Stimulated activated naive CD8-positive, alpha-beta T cell treated with anti-CD3 and anti-CD28 coated beads, Interleukin-15, amount 100 ng/mL, for 72 hours (primary cell): ENCODE results near the gene OR2A14.
"Not testable (repeated sequence)": the region's sequence is repeated elsewhere in the genome, so short reads cannot be mapped to it uniquely, and the experiment has no call there.

Experiments used
- ATAC-seq: fragments of 150-1000 bp; cut with Tn5 transposase; 2 replicates; pipeline ENCODE4 v1.10.0; 2021; ENCODE audit warnings: mild to moderate bottlenecking, moderate library complexity
- DNase-seq, 2 donors: peaks; one replicate each; pipeline ENCODE4 v3.0.0; 2021 to 2022
- H3K27ac Mint-ChIP-seq, 2 donors: one replicate each; pipeline ENCODE4 v1.8.0; 2022; ENCODE audit warnings: mild to moderate bottlenecking in 2 of 2, mixed read lengths in 2 of 2, moderate library complexity in 2 of 2
- H3K27me3 Mint-ChIP-seq: one replicate; pipeline ENCODE4 v1.8.0; 2022; ENCODE audit warnings: mixed read lengths
- H3K4me1 Mint-ChIP-seq: one replicate; pipeline ENCODE4 v1.8.0; 2022; ENCODE audit warnings: mild to moderate bottlenecking, mixed read lengths
- H3K4me3 Mint-ChIP-seq, 2 donors: one replicate each; pipeline ENCODE4 v1.8.0; 2022; ENCODE audit warnings: mild to moderate bottlenecking in 2 of 2, mixed read lengths in 2 of 2, moderate library complexity in 1 of 2
- H3K9me3 Mint-ChIP-seq, 2 donors: one replicate each; pipeline ENCODE4 v1.8.0; 2022; ENCODE audit warnings: mixed read lengths in 2 of 2

Gene OR2A14

GRCh38 chr7:144122876-144123275, at the start of gene OR2A14:
Gene OR2A14, plus strand, starts transcription at chr7:144123176. Its CDS starts 5,937 bp downstream, at chr7:144129113.
- no peak within 1 kb of the TSS for H3K4me3 Mint-ChIP-seq
- peaks cover 11% of the 10 kb centered on the region for H3K4me1 Mint-ChIP-seq
- no peak within 1 kb of the TSS for H3K27ac Mint-ChIP-seq
- ATAC-seq = no peak
- H3K27me3 Mint-ChIP-seq = no peaks in the 10 kb centered on the region
- no peak for DNase-seq
- no peaks in the 10 kb centered on the region for H3K9me3 Mint-ChIP-seq

- DNase-seq = no peak
Observed at GRCh38 chr7:144074374-144074773, 48.6 kb upstream of the OR2A14 start.

GRCh38 chr7:144085978-144086377, 37.0 kb upstream of the OR2A14 start, which contains the start of gene OR2A12:
Gene OR2A12, plus strand, starts transcription at chr7:144086278. Its CDS starts 8,830 bp downstream, at chr7:144095108.
- Mint-ChIP-seq H3K9me3 (no peaks in the 10 kb centered on the region), H3K27ac (no peak within 1 kb of the TSS), H3K27me3 (peaks cover 14% of the 10 kb centered on the region), H3K4me3 (no peak within 1 kb of the TSS), H3K4me1 (no peaks in the 10 kb centered on the region)
- DNase-seq (no peak), ATAC-seq (no peak)

More at GRCh38 chr7:144074374-144074773, 48.6 kb upstream of the OR2A14 start:
- Mint-ChIP-seq H3K27ac (peak overlapping the region in 1 of 2 donors; percentile 62), H3K9me3 (no peaks in the 10 kb centered on the region), H3K4me1 (no peaks in the 10 kb centered on the region), H3K4me3 (no peak overlapping the region), H3K27me3 (peaks cover 9% of the 10 kb centered on the region)
- ATAC-seq = no peak

GRCh38 chr7:144086730-144087129, 36.2 kb upstream of the OR2A14 start:
- no peak for ATAC-seq
- Mint-ChIP-seq H3K27ac (no peak overlapping the region), H3K27me3 (peaks cover 21% of the 10 kb centered on the region), H3K4me1 (no peaks in the 10 kb centered on the region), H3K9me3 (no peaks in the 10 kb centered on the region), H3K4me3 (no peak overlapping the region)
- DNase-seq = no peak

- DNase-seq = no peak
- no peak for ATAC-seq
- no peaks in the 10 kb centered on the region for H3K9me3 Mint-ChIP-seq
- no peaks in the 10 kb centered on the region for H3K4me1 Mint-ChIP-seq
- peaks cover 21% of the 10 kb centered on the region for H3K27me3 Mint-ChIP-seq
- H3K4me3 Mint-ChIP-seq = no peak overlapping the region
- no peak overlapping the region for H3K27ac Mint-ChIP-seq
Observed at GRCh38 chr7:144087230-144087629, 35.7 kb upstream of the OR2A14 start.

GRCh38 chr7:144090667-144091066, 32.3 kb upstream of the OR2A14 start:
- Mint-ChIP-seq H3K9me3 (no peaks in the 10 kb centered on the region), H3K4me3 (no peak overlapping the region), H3K27ac (no peak overlapping the region), H3K4me1 (no peaks in the 10 kb centered on the region), H3K27me3 (peaks cover 21% of the 10 kb centered on the region)
- ATAC-seq (no peak), DNase-seq (no peak)

GRCh38 chr7:144098776-144099175, 24.2 kb upstream of the OR2A14 start:
- Mint-ChIP-seq H3K9me3 (no peaks in the 10 kb centered on the region), H3K27ac (no peak overlapping the region), H3K4me1 (no peaks in the 10 kb centered on the region), H3K4me3 (no peak overlapping the region), H3K27me3 (no peaks in the 10 kb centered on the region)
- ATAC-seq (no peak), DNase-seq (no peak)

- no peaks in the 10 kb centered on the region for H3K27me3 Mint-ChIP-seq
- no peak overlapping the region for H3K27ac Mint-ChIP-seq
- H3K4me1 Mint-ChIP-seq = no peaks in the 10 kb centered on the region
- no peak for DNase-seq
- ATAC-seq = no peak
- H3K4me3 Mint-ChIP-seq = no peak overlapping the region
- no peaks in the 10 kb centered on the region for H3K9me3 Mint-ChIP-seq
Observed at GRCh38 chr7:144100607-144101006, 22.4 kb upstream of the OR2A14 start.

- H3K4me1 Mint-ChIP-seq = no peaks in the 10 kb centered on the region
- H3K27me3 Mint-ChIP-seq = no peaks in the 10 kb centered on the region
- no peak for ATAC-seq
- no peaks in the 10 kb centered on the region for H3K9me3 Mint-ChIP-seq
- no peak overlapping the region for H3K4me3 Mint-ChIP-seq
- no peak for DNase-seq
- H3K27ac Mint-ChIP-seq = no peak overlapping the region
Observed at GRCh38 chr7:144102041-144102440, 20.9 kb upstream of the OR2A14 start.

GRCh38 chr7:144105211-144105610, 17.8 kb upstream of the OR2A14 start:
- Mint-ChIP-seq H3K4me3 (no peak overlapping the region), H3K27ac (no peak overlapping the region), H3K4me1 (no peaks in the 10 kb centered on the region), H3K27me3 (no peaks in the 10 kb centered on the region), H3K9me3 (no peaks in the 10 kb centered on the region)
- no peak for DNase-seq
- ATAC-seq = no peak

GRCh38 chr7:144109283-144109682, 13.7 kb upstream of the OR2A14 start, which contains the start of gene OR2A2:
Gene OR2A2, plus strand, starts transcription at chr7:144109583. Its CDS starts 0 bp downstream, at chr7:144109583.
- H3K4me1 Mint-ChIP-seq = no peaks in the 10 kb centered on the region
- no peak within 1 kb of the TSS for H3K4me3 Mint-ChIP-seq
- H3K27me3 Mint-ChIP-seq = peaks cover 8% of the 10 kb centered on the region
- ATAC-seq (no peak), DNase-seq (no peak)
- peak within 1 kb of the TSS in 1 of 2 donors; percentile 23 for H3K27ac Mint-ChIP-seq
- no peaks in the 10 kb centered on the region for H3K9me3 Mint-ChIP-seq

GRCh38 chr7:144110272-144110671, 12.7 kb upstream of the OR2A14 start:
- no peaks in the 10 kb centered on the region for H3K4me1 Mint-ChIP-seq
- H3K27me3 Mint-ChIP-seq = peaks cover 8% of the 10 kb centered on the region
- H3K9me3 Mint-ChIP-seq = no peaks in the 10 kb centered on the region
- ATAC-seq = no peak
- H3K4me3 Mint-ChIP-seq = no peak overlapping the region
- H3K27ac Mint-ChIP-seq = no peak overlapping the region
- no peak for DNase-seq

- no peak for DNase-seq
- H3K9me3 Mint-ChIP-seq = no peaks in the 10 kb centered on the region
- ATAC-seq = no peak
- no peaks in the 10 kb centered on the region for H3K4me1 Mint-ChIP-seq
- peaks cover 8% of the 10 kb centered on the region for H3K27me3 Mint-ChIP-seq
- no peak overlapping the region for H3K27ac Mint-ChIP-seq
- H3K4me3 Mint-ChIP-seq = no peak overlapping the region
Observed at GRCh38 chr7:144113651-144114050, 9.3 kb upstream of the OR2A14 start.

GRCh38 chr7:144118341-144118740, 4.6 kb upstream of the OR2A14 start:
- Mint-ChIP-seq H3K4me1 (no peaks in the 10 kb centered on the region), H3K9me3 (no peaks in the 10 kb centered on the region), H3K27me3 (peaks cover 5% of the 10 kb centered on the region), H3K4me3 (no peak overlapping the region), H3K27ac (no peak overlapping the region)
- ATAC-seq (no peak), DNase-seq (no peak)

- peaks cover 13% of the 10 kb centered on the region for H3K4me1 Mint-ChIP-seq
- H3K27ac Mint-ChIP-seq = no peak overlapping the region
- ATAC-seq (peak; percentile 96), DNase-seq (peak; percentile 82 to 87)
- no peak overlapping the region for H3K4me3 Mint-ChIP-seq
- H3K9me3 Mint-ChIP-seq = no peaks in the 10 kb centered on the region
- H3K27me3 Mint-ChIP-seq = no peaks in the 10 kb centered on the region
Observed at GRCh38 chr7:144127714-144128334, 4.8 kb downstream of the OR2A14 start.

GRCh38 chr7:144129601-144130000, 6.6 kb downstream of the OR2A14 start:
- H3K27ac Mint-ChIP-seq, H3K9me3 Mint-ChIP-seq, ATAC-seq, H3K4me3 Mint-ChIP-seq, DNase-seq, H3K27me3 Mint-ChIP-seq: not testable (repeated sequence)
- peaks cover 13% of the 10 kb centered on the region for H3K4me1 Mint-ChIP-seq

GRCh38 chr7:144130730-144131129, 7.8 kb downstream of the OR2A14 start:
- ATAC-seq = no peak
- no peak overlapping the region for H3K27ac Mint-ChIP-seq
- DNase-seq = no peak
- H3K4me1 Mint-ChIP-seq = peaks cover 13% of the 10 kb centered on the region
- no peaks in the 10 kb centered on the region for H3K9me3 Mint-ChIP-seq
- no peak overlapping the region for H3K4me3 Mint-ChIP-seq
- H3K27me3 Mint-ChIP-seq = no peaks in the 10 kb centered on the region
